Ectodermal cell (in vitro differentiated cells): ENCODE data around the gene DNASE1L1. TPM values are rescaled to one million over a fixed set of nuclear protein-coding genes. Genes with fewer than 3 reads are reported as not detected.

Experiments
- H3K27ac ChIP-seq: 2 replicates; pipeline ENCODE4 v1.7.0; 2013; ENCODE audit warnings: mild to moderate bottlenecking, low read depth, low read length; ENCODE audit not compliant: insufficient read depth, poor library complexity, severe bottlenecking
- H3K27me3 ChIP-seq: 2 replicates; pipeline ENCODE4 v1.7.0; 2013; ENCODE audit warnings: mild to moderate bottlenecking, low read length; ENCODE audit not compliant: insufficient read depth, control insufficient read depth, poor library complexity, severe bottlenecking
- H3K36me3 ChIP-seq: one replicate; pipeline ENCODE4 v1.7.0; 2013; ENCODE audit warnings: low read length; ENCODE audit not compliant: control insufficient read depth, insufficient read depth
- H3K4me1 ChIP-seq: one replicate; pipeline ENCODE4 v1.7.0; 2013; ENCODE audit warnings: low read length; ENCODE audit not compliant: control insufficient read depth, insufficient read depth
- H3K4me3 ChIP-seq: 2 replicates; pipeline ENCODE4 v1.7.0; 2013; ENCODE audit warnings: low read depth, low read length, control low read depth; ENCODE audit not compliant: insufficient read depth
- H3K9me3 ChIP-seq: 2 replicates; pipeline ENCODE4 v1.7.0; 2013; ENCODE audit warnings: mild to moderate bottlenecking, low read length, moderate library complexity; ENCODE audit not compliant: control insufficient read depth
- WGBS, 2 experiments: methylation state at CpG; one replicate each; pipeline ENCODE4 v1.1.7; 2013; ENCODE audit warnings: missing lambda C conversion rate in 2 of 2; 5-methylcytosine and 5-hydroxymethylcytosine counted together
- polyA plus RNA-seq, 4 experiments: library from polyadenylated mRNA; stranded (reverse); fragments of 50-300 nt; gene quantifications; one replicate each; pipeline ENCODE4 v1.2.3, GENCODE V29; 2013

DNASE1L1 gene, protein sequence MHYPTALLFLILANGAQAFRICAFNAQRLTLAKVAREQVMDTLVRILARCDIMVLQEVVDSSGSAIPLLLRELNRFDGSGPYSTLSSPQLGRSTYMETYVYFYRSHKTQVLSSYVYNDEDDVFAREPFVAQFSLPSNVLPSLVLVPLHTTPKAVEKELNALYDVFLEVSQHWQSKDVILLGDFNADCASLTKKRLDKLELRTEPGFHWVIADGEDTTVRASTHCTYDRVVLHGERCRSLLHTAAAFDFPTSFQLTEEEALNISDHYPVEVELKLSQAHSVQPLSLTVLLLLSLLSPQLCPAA
- polyA plus RNA-seq (2013, experiment 1 of 4), result 17.5 TPM
- polyA plus RNA-seq (2013, experiment 2 of 4), result 16.1 TPM
- 14.3 TPM for polyA plus RNA-seq (2013, experiment 3 of 4)
- 15.1 TPM for polyA plus RNA-seq (2013, experiment 4 of 4)

- no peak within 1 kb of the TSS for H3K27ac ChIP-seq
- no peaks in the 10 kb centered on the region for H3K36me3 ChIP-seq
Measured at GRCh38 chrX:154409222-154409871, at the start of gene DNASE1L1. DNASE1L1 (minus strand) TSS chrX:154409254; CDS start chrX:154405568, 3,686 bp downstream.

GRCh38 chrX:154458116-154458953 is 49.3 kb upstream of the DNASE1L1 start, which contains the start of gene PLXNA3:
PLXNA3 (plus strand) TSS chrX:154458281; CDS start chrX:154460184, 1,903 bp downstream.
- WGBS, 2 experiments, result 0 to 1% methylated on average over 88 of the region's 88 CpGs
- Histone ChIP-seq H3K27me3 (no peaks in the 10 kb centered on the region), H3K27ac (peak within 1 kb of the TSS; percentile 23), H3K4me3 (peak within 1 kb of the TSS; percentile 64), H3K4me1 (no peaks in the 10 kb centered on the region), H3K36me3 (no peaks in the 10 kb centered on the region), H3K9me3 (no peaks in the 10 kb centered on the region)

More at GRCh38 chrX:154409222-154409871, at the start of gene DNASE1L1:
- Histone ChIP-seq H3K4me3 (peak within 1 kb of the TSS; percentile 13), H3K4me1 (peaks cover 4% of the 10 kb centered on the region), H3K9me3 (no peaks in the 10 kb centered on the region), H3K27me3 (no peaks in the 10 kb centered on the region)
- 16 to 18% methylated on average over 26 of the region's 26 CpGs for WGBS, 2 experiments

DNA sequence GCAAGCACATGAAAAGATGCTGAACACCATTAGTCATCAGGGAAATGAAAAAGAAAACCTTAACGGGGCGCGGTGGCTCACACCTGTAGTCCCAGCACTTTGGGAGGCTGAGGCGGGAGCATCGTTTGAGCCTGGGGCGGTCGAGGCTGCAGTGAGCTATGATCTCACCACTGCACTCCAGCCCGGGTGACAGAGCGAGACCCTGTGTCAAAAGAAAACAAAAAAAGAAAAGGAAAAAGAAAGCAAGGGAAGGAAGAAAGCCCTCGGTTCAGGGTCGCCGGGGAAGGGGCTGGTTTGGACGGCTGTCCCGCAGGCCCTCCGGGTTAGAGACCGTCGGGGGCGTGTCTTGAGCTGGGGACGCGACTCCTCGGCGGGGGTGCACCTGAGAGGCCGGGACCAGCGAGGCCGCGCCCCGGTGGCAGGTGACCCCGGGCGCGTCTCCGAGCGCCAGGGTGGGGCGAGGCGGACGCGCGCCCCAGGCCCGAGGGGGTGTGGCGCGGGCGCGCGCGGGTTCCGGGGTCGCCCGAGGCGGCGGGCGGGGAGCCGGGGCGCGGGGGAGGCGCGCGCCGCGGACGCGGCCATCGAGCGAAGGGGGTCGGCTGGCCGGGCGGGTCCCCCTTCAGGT is 48.5 kb upstream of the DNASE1L1 start:
- H3K27ac ChIP-seq, result no peak overlapping the region
- no peaks in the 10 kb centered on the region for H3K36me3 ChIP-seq
- H3K4me1 ChIP-seq, result no peaks in the 10 kb centered on the region
- peak overlapping the region; percentile 64 for H3K4me3 ChIP-seq
- H3K9me3 ChIP-seq, result no peaks in the 10 kb centered on the region
- H3K27me3 ChIP-seq, result no peaks in the 10 kb centered on the region
- WGBS, 2 experiments, result 4% methylated on average over 65 of the region's 65 CpGs

GRCh38 chrX:154452823-154453222 is 43.8 kb upstream of the DNASE1L1 start:
- Histone ChIP-seq H3K36me3 (no peaks in the 10 kb centered on the region), H3K27ac (no peak overlapping the region), H3K4me3 (no peak overlapping the region), H3K4me1 (no peaks in the 10 kb centered on the region), H3K9me3 (no peaks in the 10 kb centered on the region), H3K27me3 (no peaks in the 10 kb centered on the region)
- WGBS, 2 experiments, result 94 to 95% methylated on average over 5 to 9 of the region's 9 CpGs

DNA sequence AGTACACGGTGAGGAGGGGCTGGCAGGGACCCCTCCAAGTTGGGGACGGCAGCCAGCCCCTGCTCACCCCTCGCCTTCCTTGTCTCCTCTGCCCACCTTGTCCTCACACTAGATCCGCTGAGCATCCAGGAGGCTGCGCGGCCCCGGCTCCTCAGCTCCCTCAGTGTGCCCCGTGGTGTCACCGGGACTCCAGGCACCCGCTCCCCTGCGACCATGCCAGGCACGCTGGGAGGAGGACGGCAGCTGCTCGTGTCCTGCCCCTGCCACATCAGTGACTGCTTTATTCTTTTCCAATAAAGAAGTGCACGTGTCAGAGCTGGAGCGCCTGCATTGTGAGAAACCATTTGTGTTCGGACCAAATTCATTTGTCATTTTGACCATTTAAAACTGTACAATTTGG is 41.3 kb upstream of the DNASE1L1 start:
- Histone ChIP-seq H3K9me3 (no peaks in the 10 kb centered on the region), H3K27ac (no peak overlapping the region), H3K4me3 (no peak overlapping the region), H3K36me3 (no peaks in the 10 kb centered on the region), H3K4me1 (peaks cover 1% of the 10 kb centered on the region), H3K27me3 (no peaks in the 10 kb centered on the region)
- 95 to 97% methylated on average over 17 of the region's 17 CpGs for whole genome bisulfite sequencing, 2 experiments

- WGBS, 2 experiments, result 93 to 97% methylated on average over 18 of the region's 18 CpGs
- no peaks in the 10 kb centered on the region for H3K9me3 ChIP-seq
- H3K27ac ChIP-seq, result no peak overlapping the region
- H3K4me3 ChIP-seq, result no peak overlapping the region
- peaks cover 4% of the 10 kb centered on the region for H3K4me1 ChIP-seq
- no peaks in the 10 kb centered on the region for H3K27me3 ChIP-seq
- no peaks in the 10 kb centered on the region for H3K36me3 ChIP-seq
Measured at GRCh38 chrX:154449618-154450017, 40.6 kb upstream of the DNASE1L1 start.

DNA sequence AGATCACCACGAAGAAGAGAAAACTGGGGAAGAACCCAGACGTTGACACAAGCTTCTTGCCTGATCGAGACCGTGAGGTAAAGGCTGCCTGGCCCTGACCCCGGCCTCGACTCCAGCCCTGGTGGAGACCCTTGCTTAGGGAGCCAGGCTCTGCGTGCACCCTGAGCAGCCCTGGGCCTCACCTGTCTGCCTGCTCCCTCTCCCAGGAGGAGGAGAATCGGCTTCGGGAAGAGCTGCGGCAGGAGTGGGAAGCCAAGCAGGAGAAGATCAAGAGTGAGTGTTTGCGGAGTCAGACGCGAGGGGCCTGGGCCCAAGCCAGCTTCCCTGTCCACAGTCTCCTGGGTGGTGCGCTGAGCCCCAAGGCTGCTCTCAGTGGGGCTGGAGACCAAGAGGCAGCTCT is 39.4 kb upstream of the DNASE1L1 start:
- H3K4me1 ChIP-seq, result peaks cover 4% of the 10 kb centered on the region
- H3K4me3 ChIP-seq, result no peak overlapping the region
- H3K27me3 ChIP-seq, result no peaks in the 10 kb centered on the region
- WGBS, 2 experiments, result 95 to 97% methylated on average over 14 of the region's 14 CpGs
- H3K27ac ChIP-seq, result no peak overlapping the region
- H3K9me3 ChIP-seq, result no peaks in the 10 kb centered on the region
- no peaks in the 10 kb centered on the region for H3K36me3 ChIP-seq

GRCh38 chrX:154446430-154446829 is 37.4 kb upstream of the DNASE1L1 start:
- H3K27ac ChIP-seq, result no peak overlapping the region
- H3K4me3 ChIP-seq, result no peak overlapping the region
- no peaks in the 10 kb centered on the region for H3K36me3 ChIP-seq
- no peaks in the 10 kb centered on the region for H3K27me3 ChIP-seq
- 95 to 96% methylated on average over 12 of the region's 12 CpGs for WGBS, 2 experiments
- H3K4me1 ChIP-seq, result peaks cover 4% of the 10 kb centered on the region
- no peaks in the 10 kb centered on the region for H3K9me3 ChIP-seq

GRCh38 chrX:154445776-154446175 is 36.7 kb upstream of the DNASE1L1 start:
- Histone ChIP-seq H3K4me1 (peaks cover 4% of the 10 kb centered on the region), H3K36me3 (no peaks in the 10 kb centered on the region), H3K4me3 (no peak overlapping the region), H3K9me3 (no peaks in the 10 kb centered on the region), H3K27me3 (no peaks in the 10 kb centered on the region), H3K27ac (no peak overlapping the region)
- 97% methylated on average over 16 of the region's 16 CpGs for WGBS, 2 experiments
